OCI-LY1 (cell line): ENCODE measurements around the gene SKIC3.

Experiments used
- H2AFZ ChIP-seq: fragments of 200-600 bp; sonication (generic), shearing (Covaris generic); 2 replicates; pipeline ENCODE4 v1.6.0; 2014; ENCODE audit warnings: antibody characterized with exemption, mild to moderate bottlenecking, low read length
- H3F3A ChIP-seq: fragments of 200-600 bp; sonication (generic), shearing (Covaris generic); 2 replicates; pipeline ENCODE4 v1.6.0; 2014; ENCODE audit warnings: mild to moderate bottlenecking, antibody characterized with exemption, low read length, moderate library complexity; ENCODE audit not compliant: insufficient read depth
- H3K27ac ChIP-seq: fragments of 200-600 bp; sonication (generic); 2 replicates; pipeline ENCODE4 v1.5.1; 2014; ENCODE audit warnings: low read length, mixed run types, mild to moderate bottlenecking, low read depth; ENCODE audit not compliant: poor library complexity, severe bottlenecking
- H3K27me3 ChIP-seq: fragments of 200-600 bp; sonication (generic); 2 replicates; pipeline ENCODE4 v1.6.0; 2014; ENCODE audit warnings: antibody characterized with exemption, mild to moderate bottlenecking, low read length, moderate library complexity; ENCODE audit not compliant: insufficient read depth
- H3K36me3 ChIP-seq: fragments of 200-600 bp; sonication (generic); 2 replicates; pipeline ENCODE4 v1.6.1; 2014; ENCODE audit warnings: mild to moderate bottlenecking, antibody characterized with exemption, low read length, moderate library complexity, mixed read lengths; ENCODE audit not compliant: insufficient read depth
- H3K4me1 ChIP-seq: fragments of 200-600 bp; sonication (generic); 2 replicates; pipeline ENCODE4 v1.5.1; 2014; ENCODE audit warnings: mild to moderate bottlenecking, low read length, moderate library complexity; ENCODE audit not compliant: insufficient read depth, severe bottlenecking
- H3K4me2 ChIP-seq: fragments of 200-600 bp; sonication (generic), shearing (Covaris generic); 2 replicates; pipeline ENCODE4 v1.6.1; 2014; ENCODE audit warnings: low read length
- H3K4me3 ChIP-seq: fragments of 200-600 bp; sonication (generic); 2 replicates; pipeline ENCODE4 v1.5.1; 2014; ENCODE audit warnings: low read length, low read depth, mild to moderate bottlenecking, mixed read lengths; ENCODE audit not compliant: poor library complexity, severe bottlenecking
- H3K79me2 ChIP-seq: fragments of 200-600 bp; shearing (Covaris generic); 2 replicates; pipeline ENCODE4 v1.6.1; 2016; ENCODE audit warnings: mixed run types, low read length, mixed read lengths; ENCODE audit not compliant: insufficient read depth
- H3K9ac ChIP-seq: fragments of 200-600 bp; sonication (generic), shearing (Covaris generic); 2 replicates; pipeline ENCODE4 v1.6.1; 2014; ENCODE audit warnings: mild to moderate bottlenecking, low read length, mixed read lengths
- H3K9me2 ChIP-seq: fragments of 200-600 bp; sonication (generic), shearing (Covaris generic); 2 replicates; pipeline ENCODE4 v1.6.1; 2014; ENCODE audit warnings: low read depth, mild to moderate bottlenecking, low read length, mixed read lengths
- H3K9me3 ChIP-seq: fragments of 200-600 bp; shearing (Covaris generic); 2 replicates; pipeline ENCODE4 v1.6.1; 2014; ENCODE audit warnings: low read length, mixed read lengths
- H4K20me1 ChIP-seq: fragments of 200-600 bp; sonication (generic), shearing (Covaris generic); 2 replicates; pipeline ENCODE4 v1.6.0; 2016; ENCODE audit warnings: mild to moderate bottlenecking, low read length; ENCODE audit not compliant: insufficient read depth
- CTCF ChIP-seq: fragments of 200-600 bp; sonication (generic), shearing (Covaris generic); IDR thresholded peaks from 2 replicates; pipeline ENCODE4 v1.5.1; 2017; ENCODE audit warnings: mild to moderate bottlenecking, antibody characterized with exemption, low read length, moderate library complexity, mixed read lengths
- EZH2 ChIP-seq: fragments of 200-600 bp; sonication (generic), shearing (Covaris generic); IDR thresholded peaks from 2 replicates; pipeline ENCODE4 v1.8.0; 2017; ENCODE audit warnings: borderline replicate concordance, mixed run types, mild to moderate bottlenecking, antibody characterized with exemption, low read length, moderate library complexity, mixed read lengths

The SKIC3 gene

GRCh38 chr5:95595289-95595931 lies 40.6 kb upstream of the SKIC3 start:
- H2AFZ ChIP-seq: no peak overlapping the region
- no peak overlapping the region for H3K9ac ChIP-seq
- no peak overlapping the region for H3K27ac ChIP-seq
- H3K9me2 ChIP-seq: no peaks in the 10 kb centered on the region
- no peaks in the 10 kb centered on the region for H3K9me3 ChIP-seq
- no peaks in the 10 kb centered on the region for H4K20me1 ChIP-seq
- no peak overlapping the region for H3K4me2 ChIP-seq
- TF ChIP-seq EZH2: no peak
- TF ChIP-seq CTCF: no peak
- H3K36me3 ChIP-seq: no peaks in the 10 kb centered on the region
- no peaks in the 10 kb centered on the region for H3K27me3 ChIP-seq
- H3K79me2 ChIP-seq: no peaks in the 10 kb centered on the region
- H3K4me3 ChIP-seq: no peak overlapping the region
- peaks cover 5% of the 10 kb centered on the region for H3K4me1 ChIP-seq
- no peaks in the 10 kb centered on the region for H3F3A ChIP-seq

- no peaks in the 10 kb centered on the region for H4K20me1 ChIP-seq
- H3K27me3 ChIP-seq: no peaks in the 10 kb centered on the region
- no peak overlapping the region for H3K4me3 ChIP-seq
- no peaks in the 10 kb centered on the region for H3K36me3 ChIP-seq
- no peaks in the 10 kb centered on the region for H3F3A ChIP-seq
- no peak overlapping the region for H3K27ac ChIP-seq
- no peaks in the 10 kb centered on the region for H3K79me2 ChIP-seq
- TF ChIP-seq EZH2 (no peak), CTCF (no peak)
- no peak overlapping the region for H2AFZ ChIP-seq
- no peak overlapping the region for H3K4me2 ChIP-seq
- H3K9me3 ChIP-seq: no peaks in the 10 kb centered on the region
- no peaks in the 10 kb centered on the region for H3K9me2 ChIP-seq
- H3K4me1 ChIP-seq: peaks cover 5% of the 10 kb centered on the region
- H3K9ac ChIP-seq: no peak overlapping the region
Measured at GRCh38 chr5:95591490-95591901, 36.7 kb upstream of the SKIC3 start.

- Histone ChIP-seq H3F3A (no peaks in the 10 kb centered on the region), H3K36me3 (no peaks in the 10 kb centered on the region), H3K9me3 (no peaks in the 10 kb centered on the region), H3K4me3 (no peak overlapping the region), H3K4me2 (no peak overlapping the region), H2AFZ (no peak overlapping the region), H3K9me2 (no peaks in the 10 kb centered on the region), H3K79me2 (no peaks in the 10 kb centered on the region), H3K27ac (no peak overlapping the region), H3K4me1 (peaks cover 5% of the 10 kb centered on the region), H3K9ac (no peak overlapping the region), H4K20me1 (no peaks in the 10 kb centered on the region), H3K27me3 (no peaks in the 10 kb centered on the region)
- TF ChIP-seq EZH2 (no peak), CTCF (no peak)
Measured at GRCh38 chr5:95590880-95591279, 36.1 kb upstream of the SKIC3 start.
